Activated CD8-positive, alpha-beta memory T cell treated with anti-CD3 and anti-CD28 coated beads for 1 hour (primary cell): ENCODE data around the gene PEX14.

Source experiments
- DNase-seq, 2 donors: peaks; one replicate each; pipeline ENCODE4 v3.0.0-alpha.2; 2020; ENCODE audit warnings: low read depth in 1 of 2; ENCODE audit errors: extremely low read depth in 1 of 2

PEX14 gene

DNA sequence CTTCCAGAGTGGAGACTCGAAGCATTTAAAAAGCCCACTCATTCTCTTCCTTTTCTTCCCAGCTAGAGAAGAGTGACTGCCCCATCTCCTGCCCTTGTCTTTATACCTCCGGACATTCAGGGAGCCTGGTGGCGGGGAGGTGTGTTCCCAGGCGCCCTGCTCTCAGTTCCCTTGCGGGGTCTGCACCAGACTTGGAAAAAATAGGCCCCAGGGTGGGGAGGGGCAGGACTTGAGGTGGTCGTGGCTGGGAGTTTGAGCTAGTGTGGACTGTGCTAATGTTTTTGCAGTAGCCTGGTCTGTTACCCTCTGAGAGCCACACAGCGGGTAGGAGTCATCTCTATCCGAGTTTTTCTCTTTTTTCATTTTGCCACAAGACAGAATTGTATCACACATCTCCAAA, 139.1 kb downstream of the PEX14 start:
- DNase-seq: no peak

- no peak for DNase-seq
Measured at GRCh38 chr1:10614377-10615225, 139.9 kb downstream of the PEX14 start.

DNA sequence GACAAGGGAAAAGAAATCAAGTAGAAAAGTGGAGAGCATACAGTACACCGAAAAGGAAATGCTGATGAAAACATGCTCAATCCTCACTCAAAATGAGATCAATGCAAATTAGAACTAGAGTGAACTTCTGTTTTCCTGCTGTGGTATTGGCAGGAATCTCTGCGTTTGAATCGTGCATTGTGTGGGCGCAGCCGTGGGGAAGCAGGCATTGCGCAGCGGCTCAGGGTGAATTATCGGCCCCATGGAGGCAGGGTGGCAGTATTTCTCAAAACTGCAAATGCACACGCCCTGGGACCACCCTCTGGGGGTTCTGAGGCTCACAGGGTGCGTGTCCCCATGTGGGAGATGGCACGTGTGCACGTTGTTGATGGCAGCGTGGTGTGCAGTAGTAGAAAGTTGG, 140.6 kb downstream of the PEX14 start:
- DNase-seq: no peak

DNA sequence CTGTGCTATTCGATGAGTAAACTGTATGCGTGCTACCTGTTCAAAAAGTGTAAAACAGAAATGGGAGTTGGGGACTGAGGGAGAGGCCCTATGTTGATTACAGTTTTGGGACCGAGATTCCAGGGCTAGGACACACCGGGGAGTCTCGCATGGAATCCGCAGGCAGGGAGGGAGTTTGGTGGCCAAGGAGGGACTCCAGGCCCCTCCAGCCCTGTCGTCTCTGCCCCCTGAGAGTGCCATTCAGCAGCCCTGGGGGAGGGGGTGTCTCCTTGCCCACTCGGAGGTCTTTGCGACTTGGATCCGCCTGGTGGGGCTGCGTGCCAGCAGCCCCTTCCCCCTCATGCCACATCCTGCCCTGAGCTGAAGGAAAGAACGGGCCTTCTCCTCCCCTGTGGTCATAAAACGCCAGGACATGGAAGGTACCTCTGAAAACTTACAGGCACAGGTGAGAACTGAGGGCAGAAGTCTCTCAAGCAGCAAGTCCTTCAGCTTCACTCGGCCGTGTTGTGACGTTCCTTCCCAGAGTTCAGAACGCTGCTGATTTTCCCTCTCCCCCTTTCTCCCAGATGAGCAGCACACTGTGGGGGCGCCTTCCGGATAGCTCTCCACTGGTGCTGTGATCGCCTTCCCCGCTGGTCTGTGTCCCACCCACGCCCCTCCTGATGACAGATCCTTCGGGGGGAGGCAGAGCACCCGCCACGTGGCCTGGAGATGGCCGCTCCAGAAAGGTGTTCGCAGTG, 141.4 kb downstream of the PEX14 start:
- no peak for DNase-seq

DNA sequence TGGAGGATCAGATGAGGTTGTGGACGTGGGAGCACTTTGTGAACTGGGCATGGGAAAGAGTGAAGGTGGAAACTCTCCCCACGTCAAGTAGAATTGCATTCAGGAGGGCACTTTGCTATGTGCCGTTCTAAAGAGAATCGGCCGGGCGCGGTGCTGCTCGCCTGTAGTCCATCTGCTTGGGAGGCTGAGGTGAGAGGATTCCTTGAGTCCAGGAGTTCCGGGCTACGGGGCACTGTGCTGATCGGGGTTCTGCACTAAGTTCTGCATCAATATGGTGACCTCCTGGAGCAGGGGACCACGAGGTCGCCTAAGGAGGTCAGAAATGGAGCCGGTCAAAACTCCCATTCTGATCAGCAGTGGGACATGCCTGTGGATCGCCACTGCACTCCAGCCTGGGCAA, 141.9 kb downstream of the PEX14 start:
- no peak for DNase-seq

DNA sequence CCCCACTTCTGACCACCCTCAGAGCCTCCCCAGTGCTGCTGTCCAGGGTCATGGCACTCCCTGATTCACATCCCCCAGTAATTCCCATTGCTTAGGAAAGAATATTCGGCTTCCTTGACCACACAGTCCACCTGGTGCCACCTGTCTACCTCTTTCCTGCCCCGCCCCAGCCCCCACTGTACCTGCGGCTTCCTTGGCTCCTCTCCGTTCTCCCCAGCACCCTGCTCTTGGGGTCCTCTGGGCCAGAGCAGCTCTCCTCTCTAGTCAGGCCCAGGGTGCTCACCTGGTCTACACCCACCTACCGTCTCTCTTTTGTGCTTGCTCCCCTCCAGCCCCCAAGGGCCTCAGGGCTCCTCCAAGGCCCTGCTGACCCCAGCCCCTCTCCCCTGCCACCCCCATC, 142.6 kb downstream of the PEX14 start:
- DNase-seq: no peak

GRCh38 chr1:10617931-10618885, 143.5 kb downstream of the PEX14 start:
- DNase-seq: no peak

DNA sequence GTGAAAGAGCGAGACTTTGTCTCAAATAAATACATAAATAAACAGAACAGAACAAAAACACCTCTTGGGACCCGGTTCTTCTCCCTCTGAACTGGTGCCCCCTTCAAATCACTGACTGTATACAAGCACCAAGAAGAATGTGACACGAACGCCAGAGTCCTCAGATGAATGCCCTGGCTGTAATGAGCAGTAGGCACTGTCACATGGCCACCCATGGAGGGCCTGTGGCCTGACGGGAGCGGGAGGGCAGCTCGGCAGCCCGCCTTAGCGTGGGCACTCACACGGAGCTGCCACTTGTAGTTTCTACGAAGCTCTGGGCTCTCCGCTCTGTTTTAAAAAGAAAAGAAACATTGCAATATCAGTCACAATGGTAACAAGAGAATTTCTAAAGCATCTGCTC, 146.0 kb downstream of the PEX14 start:
- no peak for DNase-seq

DNA sequence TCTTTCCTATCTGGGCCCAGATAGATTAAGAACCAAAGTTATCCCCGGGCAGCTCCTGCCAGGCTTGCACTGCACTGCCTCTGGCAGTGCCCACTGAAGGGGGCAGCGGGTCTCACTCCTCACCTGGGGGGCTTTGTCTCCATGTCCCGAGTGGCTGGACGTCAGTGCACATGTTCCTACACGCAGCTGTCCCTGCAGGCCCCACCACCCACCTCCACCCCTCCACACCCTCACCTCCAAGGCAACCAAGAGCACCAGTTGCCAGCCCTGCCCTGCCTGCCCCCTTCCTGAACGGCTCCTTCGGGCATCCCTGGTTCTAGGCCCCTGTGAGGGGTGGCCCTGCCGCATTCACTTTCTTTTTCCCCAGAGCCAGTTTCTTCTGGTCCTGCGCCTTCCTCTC, 147.2 kb downstream of the PEX14 start:
- DNase-seq: no peak

DNA sequence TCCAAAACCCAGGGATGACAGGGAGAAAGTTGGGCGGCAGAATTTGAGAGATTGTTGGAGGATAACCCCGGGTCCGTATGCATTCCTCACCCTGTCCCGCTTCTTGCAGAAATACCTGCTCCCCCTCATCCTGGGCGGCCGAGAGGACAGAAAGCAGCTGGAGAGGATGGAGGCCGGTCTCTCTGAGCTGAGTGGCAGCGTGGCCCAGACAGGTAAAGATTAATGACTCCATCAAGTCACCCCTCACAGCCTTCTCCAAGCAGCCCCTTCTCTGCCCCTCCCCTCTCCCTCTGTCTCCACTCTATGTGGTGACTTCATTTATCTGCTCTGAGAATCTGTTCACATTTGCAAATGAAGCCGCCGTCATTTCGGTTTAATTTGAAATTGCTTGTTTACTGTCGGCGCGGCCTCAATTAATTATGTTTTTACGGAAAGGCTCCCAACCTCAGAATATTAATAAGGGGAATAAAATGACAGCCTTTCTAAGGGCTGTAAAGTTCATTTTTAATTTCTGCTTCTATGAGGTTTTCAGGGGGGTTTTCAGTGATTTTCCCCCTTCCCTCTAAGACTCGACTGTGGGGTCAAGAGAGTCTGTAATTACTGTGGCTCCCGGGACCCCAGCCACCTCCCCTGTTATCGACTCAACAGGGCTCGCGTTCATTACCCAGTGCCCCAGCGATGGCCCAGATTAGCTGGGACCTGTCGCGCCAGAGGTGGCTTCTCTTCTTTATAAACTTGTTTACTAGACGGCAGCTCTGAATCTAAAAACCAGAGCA, 148.3 kb downstream of the PEX14 start:
- DNase-seq: no peak

- DNase-seq: no peak
Measured at GRCh38 chr1:10623686-10624145, 149.0 kb downstream of the PEX14 start.

DNA sequence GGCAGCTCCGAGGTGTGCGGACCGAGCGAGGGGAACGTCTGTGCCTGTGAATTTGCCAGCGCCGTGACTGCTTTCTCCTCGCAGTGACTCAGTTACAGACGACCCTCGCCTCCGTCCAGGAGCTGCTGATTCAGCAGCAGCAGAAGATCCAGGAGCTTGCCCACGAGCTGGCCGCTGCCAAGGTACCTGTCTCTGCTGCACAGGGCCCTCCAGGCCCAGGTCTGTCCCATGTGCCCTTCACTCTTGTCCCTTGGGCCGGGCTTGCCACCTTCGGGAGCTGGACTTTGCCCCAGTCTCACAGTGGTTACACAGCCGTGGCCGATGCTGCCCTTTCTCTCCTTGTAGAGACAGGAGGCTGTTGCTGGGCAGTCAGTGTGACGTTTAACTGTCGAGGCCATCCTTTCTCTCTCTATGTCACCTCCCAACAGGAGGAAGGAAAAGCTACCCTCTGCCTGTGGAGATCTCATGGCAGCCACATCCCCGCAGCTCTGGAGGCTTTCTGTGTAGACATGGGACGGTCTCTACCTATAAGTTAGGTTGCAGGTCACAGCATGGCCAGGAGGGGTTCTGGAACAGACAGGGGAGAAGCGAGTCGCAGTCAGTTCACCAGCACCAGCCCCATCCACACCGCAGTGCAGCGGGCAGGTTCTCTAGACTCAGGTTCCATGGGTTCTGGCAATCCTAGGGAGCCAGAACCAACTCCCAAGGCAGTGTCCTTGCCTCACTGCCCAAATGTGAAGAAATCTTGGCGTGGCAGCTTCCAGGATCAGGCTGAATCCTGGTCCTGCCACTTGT, 149.7 kb downstream of the PEX14 start:
- no peak for DNase-seq

DNA sequence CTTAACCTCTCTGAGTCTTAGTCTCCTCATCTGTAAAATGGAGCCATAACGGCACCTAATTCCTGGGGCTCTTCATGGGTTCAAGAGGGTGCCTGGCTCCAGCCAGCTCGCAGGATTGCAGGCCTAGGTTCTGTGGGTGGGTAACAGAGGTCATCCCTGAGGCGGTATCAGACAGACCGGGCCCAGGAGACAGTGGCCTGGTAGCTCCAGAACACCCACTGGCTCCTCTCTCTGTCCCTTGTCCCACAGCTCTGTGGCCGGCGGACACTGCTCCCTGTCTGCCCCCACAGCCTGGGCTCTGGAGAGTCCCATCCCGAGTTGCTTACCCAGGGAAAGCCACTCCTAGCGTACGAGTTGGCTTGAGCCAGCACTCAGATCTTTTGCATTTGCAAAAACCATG, 150.3 kb downstream of the PEX14 start:
- DNase-seq: no peak

- no peak for DNase-seq
Measured at GRCh38 chr1:10625554-10625953, 150.8 kb downstream of the PEX14 start.

- DNase-seq: no peak
Measured at GRCh38 chr1:10626131-10626731, 151.5 kb downstream of the PEX14 start.

DNA sequence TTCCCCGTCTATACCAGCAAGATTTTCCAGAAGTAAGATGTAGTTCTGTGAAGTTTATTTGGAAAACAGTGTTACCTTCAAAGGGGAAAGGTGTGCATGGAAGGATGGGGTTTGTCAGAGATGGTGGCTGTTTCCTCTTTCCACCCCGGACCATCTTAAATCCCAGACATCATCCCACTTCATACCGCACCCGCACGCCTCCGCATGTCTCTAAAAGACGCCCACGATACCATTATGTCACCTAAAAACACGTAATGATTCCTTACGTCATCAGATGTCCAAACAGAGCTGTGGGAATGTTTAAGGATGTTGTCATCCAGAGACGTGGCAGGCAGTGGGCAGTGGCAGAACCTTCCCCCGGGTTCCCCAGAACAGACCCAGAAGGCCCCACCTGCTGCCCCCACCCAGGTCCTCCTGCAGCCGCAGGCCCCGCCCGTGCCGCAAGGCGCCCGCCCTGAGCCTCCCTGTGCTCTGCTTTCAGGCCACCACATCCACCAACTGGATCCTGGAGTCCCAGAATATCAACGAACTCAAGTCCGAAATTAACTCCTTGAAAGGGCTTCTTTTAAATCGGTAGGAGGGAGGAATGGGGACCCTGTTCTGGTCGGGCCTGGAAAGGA, 152.2 kb downstream of the PEX14 start:
- DNase-seq: no peak

DNA sequence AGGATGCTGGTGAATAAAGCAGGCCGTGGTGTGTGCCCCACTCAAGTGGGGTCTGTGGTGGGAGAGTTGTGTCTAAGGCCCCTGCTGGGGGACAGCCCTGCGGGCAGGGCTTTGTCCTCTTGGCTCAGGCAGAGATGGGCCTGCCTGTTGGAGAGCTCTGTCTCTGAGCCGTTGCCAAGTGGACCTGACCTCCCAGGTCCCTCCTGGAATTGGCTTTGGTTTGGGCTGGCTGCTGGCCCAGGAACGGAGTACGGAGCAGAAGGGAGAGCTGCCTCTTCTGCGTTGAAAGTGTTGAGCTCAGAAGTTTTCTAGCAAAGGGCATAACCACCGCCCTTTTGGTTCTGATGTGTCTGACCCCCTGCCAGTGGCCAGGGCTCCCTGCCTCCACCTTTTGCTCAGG, 153.9 kb downstream of the PEX14 start:
- DNase-seq: no peak

DNA sequence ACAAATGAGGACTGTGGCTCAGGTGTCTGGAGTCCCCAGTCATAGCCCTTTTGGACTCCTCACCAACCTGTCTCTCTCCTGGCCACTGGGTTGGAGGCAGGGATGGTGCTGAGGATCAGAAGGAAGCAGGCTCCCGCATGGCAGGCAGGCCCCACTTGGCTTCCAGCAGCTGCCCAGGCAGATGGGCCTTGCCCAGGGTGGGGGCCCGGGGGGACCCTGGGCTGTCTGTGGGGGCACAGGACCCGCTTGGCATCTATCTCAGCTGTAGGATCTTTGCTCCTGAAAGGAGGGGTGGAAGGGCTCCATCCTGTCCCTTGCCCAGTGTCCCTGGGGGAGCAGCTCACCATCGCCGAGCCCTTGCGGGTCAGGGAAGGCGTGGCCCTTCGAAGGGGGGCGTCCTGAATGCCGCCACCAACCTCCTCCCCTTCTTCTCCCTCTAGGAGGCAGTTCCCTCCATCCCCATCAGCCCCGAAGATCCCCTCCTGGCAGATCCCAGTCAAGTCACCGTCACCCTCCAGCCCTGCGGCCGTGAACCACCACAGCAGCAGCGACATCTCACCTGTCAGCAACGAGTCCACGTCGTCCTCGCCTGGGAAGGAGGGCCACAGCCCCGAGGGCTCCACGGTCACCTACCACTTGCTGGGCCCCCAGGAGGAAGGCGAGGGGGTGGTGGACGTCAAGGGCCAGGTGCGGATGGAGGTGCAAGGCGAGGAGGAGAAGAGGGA, 154.5 kb downstream of the PEX14 start:
- DNase-seq: no peak
